ENCODE data around the gene ALB. TPM values are rescaled to one million over a fixed set of nuclear protein-coding genes. Genes with fewer than 3 reads are reported as not detected.

The ALB gene
- total RNA-seq, 1 donor from 2014 or later = not detected

DNA sequence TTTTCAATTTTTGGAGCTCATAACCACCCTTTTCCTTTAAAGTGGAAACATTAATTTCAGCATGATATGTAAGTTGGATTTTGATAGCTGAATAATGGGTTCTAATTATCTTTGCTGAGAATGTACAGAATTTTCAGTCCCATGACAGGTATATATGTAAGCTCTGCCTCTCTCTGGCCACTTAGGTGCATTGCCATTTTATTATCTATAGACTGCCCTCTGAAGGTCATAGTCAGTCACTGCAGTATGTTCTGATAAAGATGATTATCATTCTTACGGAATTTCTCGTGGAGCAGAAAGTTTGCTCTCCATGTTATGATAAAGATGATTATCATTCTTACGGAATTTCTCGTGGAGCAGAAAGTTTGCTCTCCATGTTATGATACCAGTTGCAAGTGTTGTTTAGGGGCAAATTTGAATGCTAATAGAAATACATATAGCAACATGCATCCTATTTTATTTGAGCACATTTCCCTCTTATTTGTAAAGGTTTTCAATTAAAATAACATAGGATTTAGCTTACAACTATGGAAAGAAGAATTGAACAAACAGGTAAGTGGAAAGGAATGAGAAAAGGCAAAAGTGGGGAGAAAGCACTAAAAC, 42.4 kb downstream of the ALB start:
- intact Hi-C loops (cut with DNase I) = no loop called here
- no peak for DNase-seq (ENCODE audit: low spot score)

- DNase-seq (ENCODE audit: low spot score) = no peak
- intact Hi-C loops (cut with DNase I) = no loop called here
Observed at GRCh38 chr4:73447671-73448070, 43.6 kb downstream of the ALB start.

GRCh38 chr4:73448448-73449203, 44.5 kb downstream of the ALB start:
- intact Hi-C loops (cut with DNase I) = no loop called here
- no peak for DNase-seq (ENCODE audit: low spot score)

GRCh38 chr4:73450398-73451004, 46.4 kb downstream of the ALB start:
- intact Hi-C loops (cut with DNase I) = no loop called here
- DNase-seq (ENCODE audit: low spot score) = no peak

- intact Hi-C loops (cut with DNase I) = no loop called here
- DNase-seq (ENCODE audit: low spot score) = no peak
Observed at GRCh38 chr4:73451404-73451803, 47.3 kb downstream of the ALB start.

- DNase-seq (ENCODE audit: low spot score) = no peak
- intact Hi-C loops (cut with DNase I) = no loop called here
Observed at GRCh38 chr4:73451981-73452747, 48.1 kb downstream of the ALB start.

DNA sequence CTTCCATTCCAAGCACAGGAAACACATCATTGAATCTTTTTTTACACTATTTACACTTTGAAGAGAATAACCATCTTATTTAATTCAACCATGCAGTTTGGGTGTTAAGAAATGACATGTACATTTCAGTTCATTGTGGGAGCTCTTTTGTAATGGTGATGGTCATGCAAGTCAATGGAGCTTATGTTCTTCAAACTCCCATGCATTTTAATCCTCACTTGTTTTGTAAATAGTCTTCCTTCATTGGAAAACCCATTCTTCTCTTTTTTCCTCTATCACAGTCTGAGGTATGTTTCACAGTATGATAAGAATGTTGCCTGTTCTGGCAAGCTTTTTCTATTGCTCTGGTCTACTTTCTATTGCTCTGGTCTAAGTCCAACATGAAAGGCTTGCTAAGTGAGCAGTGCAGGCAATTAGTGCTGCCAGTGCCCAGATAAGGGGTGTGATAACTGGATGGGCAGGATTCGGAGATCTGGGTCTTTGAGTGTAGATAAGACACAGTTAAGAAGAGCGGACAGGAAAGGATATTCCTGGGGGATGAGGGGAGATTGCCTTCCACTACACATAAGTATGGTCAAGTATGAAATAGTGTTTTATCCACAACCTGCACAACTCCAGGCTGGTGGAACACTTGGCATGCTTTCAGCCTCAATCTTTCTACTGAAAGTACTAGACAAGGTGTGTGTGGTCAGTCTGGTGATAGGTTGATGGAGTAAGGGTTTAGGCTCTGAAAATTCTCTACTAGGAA, 49.0 kb downstream of the ALB start:
- intact Hi-C loops (cut with DNase I) = no loop called here
- DNase-seq (ENCODE audit: low spot score) = no peak

GRCh38 chr4:73453701-73454005, 49.6 kb downstream of the ALB start:
- intact Hi-C loops (cut with DNase I) = no loop called here
- no peak for DNase-seq (ENCODE audit: low spot score)

- no peak for DNase-seq (ENCODE audit: low spot score)
- intact Hi-C loops (cut with DNase I) = no loop called here
Observed at GRCh38 chr4:73454920-73455319, 50.8 kb downstream of the ALB start.

DNA sequence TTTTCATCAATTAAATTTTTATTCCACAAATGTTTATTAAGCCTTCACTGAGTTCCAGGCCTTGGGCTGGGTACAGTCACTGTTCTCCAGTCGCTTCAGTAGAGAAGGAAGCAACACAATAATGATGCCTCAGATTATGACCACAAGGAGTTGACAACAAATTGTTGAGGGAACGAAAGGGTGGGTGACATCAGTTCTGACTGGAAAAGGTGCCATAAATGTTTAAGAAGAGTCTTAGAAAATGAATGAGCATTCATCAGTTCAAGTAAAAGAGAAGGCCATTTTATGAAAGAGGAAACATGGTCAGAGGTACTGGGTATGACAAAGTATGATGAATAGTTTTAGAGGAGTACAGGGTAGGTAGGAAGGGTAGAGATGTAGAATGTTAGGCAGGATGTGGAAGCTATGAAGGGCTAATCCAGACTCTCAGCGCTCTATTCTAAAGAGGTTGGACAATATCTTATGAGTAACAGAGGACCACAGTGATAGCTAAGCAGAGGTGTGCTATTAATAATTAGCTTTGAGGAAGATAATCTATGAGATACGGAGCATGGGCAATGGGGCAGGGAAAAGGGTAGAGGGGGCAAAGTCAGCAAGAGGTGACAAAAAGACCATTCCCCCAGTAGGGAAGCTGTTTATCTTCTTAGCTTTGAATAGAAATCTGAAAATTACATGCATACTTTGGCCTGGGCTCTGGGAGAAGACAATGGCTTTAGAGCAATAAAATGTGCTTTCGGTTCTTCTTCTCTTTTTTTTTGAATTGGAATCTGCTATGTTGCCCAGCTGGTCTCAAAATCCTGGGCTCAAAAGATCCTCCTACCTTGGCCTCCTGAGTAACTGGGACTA, 52.3 kb downstream of the ALB start:
- no peak for DNase-seq (ENCODE audit: low spot score)
- intact Hi-C loops (cut with DNase I) = no loop called here

DNA sequence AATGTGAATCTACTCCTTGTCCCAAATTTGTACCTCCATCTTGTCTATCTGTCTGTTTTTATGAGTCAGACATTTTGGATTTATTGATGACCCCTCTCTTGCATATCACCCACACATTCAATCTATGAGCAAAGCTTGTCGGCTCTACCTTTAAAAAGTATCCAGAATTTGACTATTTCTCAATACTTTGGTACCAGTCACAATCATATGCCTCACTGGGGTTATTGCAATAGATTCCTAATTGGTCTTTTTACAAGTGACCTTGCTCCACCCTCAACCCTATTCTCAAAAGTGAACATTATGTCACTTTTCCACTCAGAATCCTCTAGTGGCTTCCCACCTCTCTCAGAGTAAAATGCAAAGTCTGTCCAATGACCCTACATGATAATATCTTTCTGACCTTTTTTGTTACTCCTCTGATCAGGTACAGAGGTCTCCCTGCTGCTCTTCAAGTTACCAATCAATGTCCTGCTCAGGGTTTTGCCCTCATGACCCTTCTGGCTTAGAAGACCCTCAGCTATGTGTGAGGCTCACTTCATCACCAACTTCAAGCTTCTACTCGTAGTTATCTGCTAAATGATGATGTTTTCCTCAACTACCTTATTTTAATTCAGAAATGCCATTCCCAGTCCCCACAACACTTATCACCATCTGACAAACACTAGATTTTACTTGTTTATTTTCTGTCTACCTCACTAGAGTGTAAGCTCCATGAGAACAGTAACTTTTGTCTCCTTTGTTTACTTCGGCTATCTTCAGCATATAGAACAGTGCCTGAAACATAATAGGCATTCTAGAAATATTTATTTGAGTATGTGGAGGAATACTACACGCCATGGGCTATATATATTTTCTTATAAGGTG, 54.3 kb downstream of the ALB start:
- DNase-seq (ENCODE audit: low spot score) = no peak
- intact Hi-C loops (cut with DNase I) = no loop called here

DNA sequence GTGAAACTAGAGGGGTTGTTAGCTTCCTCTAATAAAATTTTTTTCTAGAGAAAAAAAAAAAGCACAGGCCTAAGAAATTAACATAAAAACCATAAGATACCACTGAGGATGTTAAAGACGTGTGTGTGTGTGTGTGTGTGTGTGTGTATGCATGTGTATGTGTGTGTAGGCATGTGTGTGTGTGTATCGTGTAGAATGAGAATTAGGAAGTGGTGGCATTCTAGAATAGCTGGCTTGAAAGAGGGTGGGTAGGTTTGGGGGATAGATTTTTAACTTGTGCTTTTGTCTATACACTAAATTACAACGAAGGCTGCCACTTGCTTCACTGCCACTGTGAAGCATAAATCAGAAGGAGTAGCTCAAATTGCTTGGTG, 54.9 kb downstream of the ALB start:
- no peak for DNase-seq (ENCODE audit: low spot score)
- intact Hi-C loops (cut with DNase I) = no loop called here

GRCh38 chr4:73460913-73461522, 56.9 kb downstream of the ALB start:
- DNase-seq (ENCODE audit: low spot score) = no peak
- intact Hi-C loops (cut with DNase I) = no loop called here

- intact Hi-C loops (cut with DNase I) = no loop called here
- DNase-seq (ENCODE audit: low spot score) = no peak
Observed at GRCh38 chr4:73468170-73468569, 64.1 kb downstream of the ALB start.

- no peak for DNase-seq (ENCODE audit: low spot score)
- intact Hi-C loops (cut with DNase I) = no loop called here
Observed at GRCh38 chr4:73470728-73471127, 66.6 kb downstream of the ALB start.
